Left ventricle myocardium superior (tissue), 1 donor: ENCODE data around the gene TIE1. TPM values are rescaled to one million over a fixed set of nuclear protein-coding genes. Genes with fewer than 3 reads are reported as not detected.
A peak's percentile ranks its signal among the peaks of the same experiment; 100 is the strongest.

Source experiments
- ATAC-seq: fragments of 200-7000 bp; cut with Tn5 transposase; one replicate; pipeline ENCODE4 v1.9.1; 2020; ENCODE audit warnings: mild to moderate bottlenecking, moderate library complexity
- DNase-seq: peaks from one replicate; pipeline ENCODE4 v3.0.0-alpha.2; 2020
- intact Hi-C: fragments of 100-400 bp; cut with micrococcal nuclease; formaldehyde crosslinking; loops from one replicate; pipeline ENCODE4 v1.11.0; 2022
- total RNA-seq: library from RNA; stranded (reverse); fragmentation: NEBNext Ultra II Directional; extraction: Animal tissue kit (Norgen Biotek cat#: 25700); gene quantifications from one replicate; pipeline ENCODE4 v1.2.1, GENCODE V29; 2021
- donor health status: DM: no; HTN: yes; CAD: no; lungs with severe emphysema.

TIE1 gene
- total RNA-seq, 1 donor from 2014 or later = 21.9 TPM

GRCh38 chr1:43272576-43273571 is 27.9 kb upstream of the TIE1 start:
- ATAC-seq = no peak

GRCh38 chr1:43273708-43274107 is 27.1 kb upstream of the TIE1 start:
- no peak for DNase-seq
- intact Hi-C loops = no loop called here
- no peak for ATAC-seq

More at GRCh38 chr1:43272576-43273571, 27.9 kb upstream of the TIE1 start:
- intact Hi-C loops = no loop called here
- DNase-seq = no peak

GRCh38 chr1:43274125-43274803 is 26.5 kb upstream of the TIE1 start:
- ATAC-seq = peak; percentile 17
- DNase-seq = no peak
- intact Hi-C loops = no loop called here

GRCh38 chr1:43274804-43275180 is 26.0 kb upstream of the TIE1 start:
- no peak for ATAC-seq
- DNase-seq = no peak
- intact Hi-C loops = no loop called here

- intact Hi-C loops = no loop called here
- ATAC-seq (no peak), DNase-seq (no peak)
Observed at GRCh38 chr1:43275826-43276620, 24.8 kb upstream of the TIE1 start.

GRCh38 chr1:43276673-43277072 is 24.1 kb upstream of the TIE1 start:
- DNase-seq (no peak), ATAC-seq (no peak)

GRCh38 chr1:43277116-43277876 is 23.5 kb upstream of the TIE1 start:
- DNase-seq (no peak), ATAC-seq (no peak)
- intact Hi-C loops = no loop called here

More at GRCh38 chr1:43276673-43277072, 24.1 kb upstream of the TIE1 start:
- intact Hi-C loops = no loop called here

- ATAC-seq (no peak), DNase-seq (no peak)
- intact Hi-C loops = no loop called here
Observed at GRCh38 chr1:43279161-43279560, 21.6 kb upstream of the TIE1 start.

- intact Hi-C loops = no loop called here
- ATAC-seq (no peak), DNase-seq (no peak)
Observed at GRCh38 chr1:43279666-43280065, 21.1 kb upstream of the TIE1 start.

GRCh38 chr1:43280692-43281091 is 20.1 kb upstream of the TIE1 start:
- intact Hi-C loops = no loop called here
- DNase-seq (no peak), ATAC-seq (no peak)

- intact Hi-C loops = no loop called here
- ATAC-seq (no peak), DNase-seq (no peak)
Observed at GRCh38 chr1:43282220-43283195, 18.3 kb upstream of the TIE1 start.

GRCh38 chr1:43284065-43284464 is 16.7 kb upstream of the TIE1 start:
- DNase-seq (no peak), ATAC-seq (no peak)
- intact Hi-C loops = no loop called here

GRCh38 chr1:43284546-43285110 is 16.2 kb upstream of the TIE1 start:
- intact Hi-C loops = no loop called here
- no peak for DNase-seq
- no peak for ATAC-seq

GRCh38 chr1:43285269-43285990 is 15.4 kb upstream of the TIE1 start, which contains the start of gene C1orf210:
C1orf210 (minus strand) TSS chr1:43285581; CDS start chr1:43283270, 2,311 bp downstream.
- no peak for DNase-seq
- ATAC-seq = no peak
- intact Hi-C loops = no loop called here

GRCh38 chr1:43286115-43286514 is 14.7 kb upstream of the TIE1 start:
- DNase-seq (no peak), ATAC-seq (no peak)
- intact Hi-C loops = no loop called here

GRCh38 chr1:43286533-43286932 is 14.2 kb upstream of the TIE1 start:
- ATAC-seq (no peak), DNase-seq (no peak)
- intact Hi-C loops = no loop called here
